HG02885 (cell line): Measurements from ENCODE around the gene WDR31.
A peak's percentile ranks its signal among the peaks of the same experiment; 100 is the strongest.
"Not testable (repeated sequence)": the region's sequence is repeated elsewhere in the genome, so short reads cannot be mapped to it uniquely, and the experiment has no call there.

Source experiments
- ATAC-seq: cut with Tn5 transposase; IDR thresholded peaks from one replicate; pipeline ENCODE4 v1.9.1; 2021; ENCODE audit warnings: mild to moderate bottlenecking; ENCODE audit not compliant: unreplicated experiment, poor library complexity

WDR31 gene

DNA sequence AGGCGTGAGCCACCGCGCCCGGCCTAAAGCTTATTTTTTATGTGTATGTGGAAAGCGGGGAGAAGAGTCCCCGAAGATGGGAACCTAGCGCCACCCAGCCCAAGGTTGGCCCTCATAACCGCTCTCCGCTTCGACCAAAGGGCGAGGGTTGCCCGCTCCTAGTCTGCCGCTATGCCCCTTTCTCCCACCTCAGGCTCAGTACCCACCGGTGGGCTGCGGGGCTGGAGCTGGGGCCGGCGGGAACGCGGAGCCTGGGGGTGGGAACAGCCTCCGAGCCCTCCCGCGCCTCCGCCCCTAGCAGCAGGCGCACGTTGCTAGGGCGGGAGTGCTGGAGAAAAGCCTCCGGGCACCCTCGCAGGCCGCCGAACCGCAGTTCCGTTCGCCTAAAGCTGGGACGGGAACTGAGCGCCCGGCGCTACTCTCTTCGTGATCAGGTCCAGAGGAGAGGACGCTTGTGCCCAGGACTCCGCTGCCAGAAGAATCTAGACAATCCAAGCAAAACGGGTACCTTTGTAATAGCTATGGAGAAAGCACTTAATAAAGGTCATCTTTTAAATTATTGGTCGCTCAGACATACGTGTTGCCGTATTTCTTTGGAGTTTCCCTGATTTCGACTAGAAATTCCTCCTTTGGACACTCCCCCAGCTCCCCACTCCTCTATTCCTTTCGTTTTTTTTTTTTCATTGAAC is at the start of gene WDR31:
WDR31 (minus strand) TSS at position 265 of the 689 bp plus-strand sequence. CDS start 8,253 bp downstream, outside the sequence.
- ATAC-seq: peak; percentile 99

DNA sequence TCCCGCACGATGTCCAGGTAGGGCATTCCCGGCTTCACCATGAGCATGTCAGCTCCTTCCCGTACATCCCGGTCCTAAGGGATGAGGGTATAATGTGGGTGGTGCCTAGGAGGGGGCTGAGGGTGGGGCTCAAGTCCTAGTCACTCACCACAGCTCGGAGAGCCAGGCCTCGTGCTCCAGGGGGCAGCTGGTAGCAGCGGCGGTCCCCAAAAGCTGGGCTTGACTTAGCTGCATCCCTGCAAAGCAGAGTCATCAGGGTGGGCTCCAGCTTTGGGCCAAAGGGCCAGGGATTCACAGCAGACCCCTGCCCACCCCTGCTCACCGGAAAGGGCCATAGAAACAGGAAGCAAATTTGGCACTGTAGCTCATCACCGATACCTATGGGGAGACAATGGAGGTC is 49.4 kb upstream of the WDR31 start:
- no peak for ATAC-seq

DNA sequence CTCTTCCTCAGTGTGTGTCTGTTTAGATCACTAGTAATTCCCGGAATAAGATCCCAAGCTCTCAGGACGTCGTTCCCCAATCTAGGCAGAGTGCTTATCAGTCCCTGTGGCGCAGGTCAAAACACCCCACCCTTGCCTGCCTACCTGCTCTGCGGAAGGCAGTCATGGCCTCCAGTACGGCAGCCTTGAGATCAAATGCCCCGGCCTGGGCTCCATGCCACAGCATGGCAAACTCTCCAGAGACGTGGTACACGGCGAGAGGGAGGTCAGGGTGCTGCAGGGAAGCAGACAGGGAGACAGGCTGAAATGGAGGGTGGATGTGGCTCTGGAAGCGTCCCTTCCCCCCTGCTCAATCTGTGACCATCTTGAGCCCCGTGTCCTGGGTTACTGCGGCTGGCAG is 48.8 kb upstream of the WDR31 start:
- ATAC-seq: no peak

DNA sequence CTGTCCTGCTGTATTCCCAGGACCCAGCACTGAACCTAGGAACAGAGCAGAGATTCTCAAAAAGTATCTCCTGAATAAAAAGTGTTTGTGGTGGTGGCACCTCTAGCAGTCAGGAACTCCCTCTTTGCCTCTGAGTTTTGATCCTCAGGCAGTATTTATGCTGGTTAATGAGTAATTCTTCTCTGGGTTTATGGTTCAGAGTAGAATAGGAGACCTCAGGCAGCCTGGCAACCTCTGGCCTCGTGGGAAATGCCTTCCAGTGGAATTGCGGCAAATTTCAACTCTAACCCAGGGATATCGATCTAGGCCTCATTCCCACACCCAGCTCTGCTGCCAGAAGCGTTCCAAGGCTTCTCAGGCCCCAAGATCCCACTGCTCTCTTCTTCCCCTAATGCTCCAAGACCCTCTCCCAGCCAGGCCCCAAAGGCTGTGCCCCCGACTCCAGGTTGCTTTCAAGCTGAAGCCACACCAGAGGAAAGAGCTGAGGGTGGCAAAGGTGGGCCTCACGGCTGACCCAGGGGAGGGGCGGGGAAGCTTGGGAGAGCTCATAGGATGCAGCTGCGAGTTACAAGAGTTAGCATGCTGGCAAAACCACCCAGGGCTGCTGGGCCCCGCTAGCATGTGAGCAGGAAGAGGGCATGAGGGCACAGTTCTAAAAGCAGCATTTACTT is 47.6 kb upstream of the WDR31 start:
- ATAC-seq: no peak

DNA sequence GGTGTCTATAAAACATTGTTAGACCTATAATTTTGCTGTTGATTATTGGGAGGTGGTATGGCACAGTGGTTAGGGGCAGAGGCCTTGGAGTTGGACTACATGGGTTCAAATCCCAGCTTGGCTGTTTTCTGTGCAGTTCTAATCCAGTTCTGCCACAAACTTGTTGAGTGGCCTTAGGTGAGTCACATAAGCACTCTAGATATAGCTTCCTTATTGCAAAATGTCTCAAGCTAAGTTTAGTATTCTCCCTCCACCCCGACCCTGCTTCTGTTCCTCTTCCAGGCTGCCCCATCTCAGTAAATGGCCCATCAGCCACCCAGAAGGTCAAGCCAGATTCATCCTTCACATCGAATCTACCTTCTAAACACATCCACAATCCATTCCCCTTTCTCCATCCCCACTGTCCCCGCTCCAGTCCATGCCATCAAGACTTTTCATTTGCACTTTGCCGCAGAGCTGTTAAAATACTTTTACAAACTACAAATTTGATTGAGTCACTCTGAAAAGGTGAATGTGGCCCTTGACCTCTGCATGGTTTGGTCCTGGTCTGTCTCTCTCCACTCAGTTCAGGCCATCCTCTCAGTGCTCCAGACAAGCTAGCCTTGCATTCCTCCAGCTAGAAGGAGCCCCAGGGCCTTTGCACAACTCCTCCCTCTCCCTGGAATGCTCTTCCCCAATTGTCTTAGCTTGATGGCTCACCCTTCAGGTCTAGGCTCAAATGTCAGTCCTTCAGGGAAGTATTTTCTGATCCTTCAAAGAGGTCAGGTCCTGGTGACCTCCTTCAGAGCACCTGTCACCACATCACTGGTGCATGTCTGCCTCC is 46.7 kb upstream of the WDR31 start:
- no peak for ATAC-seq

DNA sequence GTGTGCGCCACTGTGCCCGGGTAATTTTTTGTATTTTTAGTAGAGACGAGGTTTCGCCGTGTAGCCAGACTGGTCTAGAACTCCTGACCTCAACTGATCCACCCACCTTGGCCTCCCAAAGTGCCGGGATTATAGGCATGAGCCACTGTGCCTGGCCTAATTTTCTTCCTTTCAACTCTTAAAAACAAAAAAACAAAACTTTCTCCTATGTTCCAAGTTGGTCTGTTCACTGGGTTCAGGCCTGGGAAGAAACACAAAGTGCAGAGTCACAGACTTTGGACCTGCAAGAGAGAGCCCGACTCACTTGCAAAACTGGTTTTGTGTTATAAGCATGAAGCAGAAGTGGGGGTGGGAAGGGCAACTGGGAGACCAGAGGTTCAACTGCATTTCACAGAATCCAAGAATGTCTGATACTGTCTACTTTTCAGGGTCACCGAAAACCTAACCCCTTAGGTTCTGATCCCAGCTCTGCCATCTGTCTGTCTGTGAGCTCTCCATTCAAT is 41.9 kb upstream of the WDR31 start:
- no peak for ATAC-seq

DNA sequence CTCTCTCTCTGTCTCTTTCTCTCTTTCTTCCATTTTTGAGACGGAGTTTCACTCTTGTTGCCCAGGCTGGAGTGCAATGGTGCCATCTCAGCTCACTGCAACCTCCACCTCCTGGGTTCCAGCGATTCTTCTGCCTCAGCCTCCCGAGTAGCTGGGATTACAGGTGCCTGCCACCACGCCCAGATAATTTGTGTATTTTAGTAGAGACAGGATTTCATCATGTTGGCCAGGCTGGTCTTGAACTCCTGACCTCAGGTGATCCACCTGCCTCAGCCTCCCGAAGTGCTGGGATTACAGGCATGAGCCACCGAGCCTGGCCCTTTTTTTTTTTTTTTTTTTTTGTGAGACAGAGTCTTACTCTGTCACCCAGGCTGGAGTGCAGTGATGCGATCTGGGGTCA is 41.4 kb upstream of the WDR31 start:
- ATAC-seq: not testable (repeated sequence)

DNA sequence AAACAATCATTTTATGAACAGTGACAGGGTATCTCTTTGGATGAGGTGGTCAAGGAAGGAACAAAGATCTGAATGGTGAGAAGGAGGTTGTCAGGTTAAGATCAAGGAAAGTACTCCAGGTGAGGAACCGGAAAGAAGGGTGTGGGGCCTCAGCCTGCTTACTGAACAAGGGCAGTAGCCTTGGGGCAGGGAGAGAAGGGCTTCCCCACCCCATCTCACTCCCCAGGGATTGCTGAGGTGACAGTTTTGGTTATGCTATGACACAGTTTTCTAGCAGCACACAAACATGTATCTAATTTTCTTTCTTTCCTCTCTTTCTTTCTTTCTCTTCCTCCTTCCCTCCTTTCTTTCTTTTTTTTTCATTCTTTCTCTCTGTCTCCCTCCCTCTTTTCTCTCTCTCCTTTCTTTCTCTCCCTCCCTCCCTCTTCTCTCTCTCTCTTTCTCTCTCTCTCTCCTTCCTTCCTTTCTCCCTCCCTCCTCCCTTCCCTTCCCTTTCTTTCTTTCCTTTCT is 40.8 kb upstream of the WDR31 start:
- ATAC-seq: peak; percentile 67

DNA sequence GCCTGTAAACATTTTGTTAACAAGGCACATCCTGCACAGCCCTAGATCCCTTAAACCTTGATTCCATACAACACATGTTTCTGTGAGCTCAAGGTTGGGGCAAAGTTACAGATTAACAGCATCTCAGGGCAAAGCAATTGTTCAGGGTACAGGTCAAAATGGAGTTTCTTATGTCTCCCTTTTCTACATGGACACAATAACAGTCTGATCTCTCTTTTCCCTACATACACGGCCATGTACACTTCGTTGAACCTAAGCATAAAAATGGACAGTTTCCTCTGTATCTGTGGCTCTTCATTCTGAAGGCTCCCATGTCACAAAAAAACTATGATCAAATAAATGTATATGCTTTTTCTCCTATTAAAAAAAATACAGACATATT is 39.7 kb upstream of the WDR31 start:
- ATAC-seq: not testable (repeated sequence)

DNA sequence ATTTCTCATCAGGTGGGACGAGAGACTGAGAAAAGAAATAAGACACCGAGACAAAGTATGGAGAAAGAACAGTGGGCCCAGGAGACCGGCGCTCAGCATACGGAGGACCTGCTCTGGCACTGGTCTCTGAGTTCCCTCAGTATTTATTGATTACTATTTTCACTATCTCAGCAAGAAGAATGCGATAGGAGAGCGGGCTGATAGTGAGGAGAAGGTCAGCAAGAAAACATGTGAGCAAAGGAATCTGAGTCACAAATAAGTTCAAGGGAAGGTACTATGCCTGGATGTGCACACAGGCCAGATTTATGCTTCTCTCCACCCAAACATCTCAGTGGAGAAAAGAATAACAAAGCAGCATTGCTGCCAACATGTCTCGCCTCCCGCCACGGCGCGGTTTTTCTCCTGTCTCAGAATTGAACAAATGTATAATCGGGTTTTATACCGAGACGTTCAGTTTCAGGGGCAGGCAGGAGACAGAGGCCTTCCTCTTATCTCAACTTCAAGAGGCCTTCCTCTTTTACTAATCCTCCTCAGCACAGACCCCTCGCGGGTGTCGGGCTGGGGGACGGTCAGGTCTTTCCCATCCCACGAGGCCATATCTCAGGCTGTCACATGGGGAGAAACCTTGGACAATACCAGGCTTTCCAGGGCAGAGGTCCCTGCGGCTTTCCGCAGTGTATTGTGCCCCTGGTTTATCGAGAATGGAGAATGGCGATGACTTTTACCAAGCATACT is 39.2 kb upstream of the WDR31 start:
- not testable (repeated sequence) for ATAC-seq

DNA sequence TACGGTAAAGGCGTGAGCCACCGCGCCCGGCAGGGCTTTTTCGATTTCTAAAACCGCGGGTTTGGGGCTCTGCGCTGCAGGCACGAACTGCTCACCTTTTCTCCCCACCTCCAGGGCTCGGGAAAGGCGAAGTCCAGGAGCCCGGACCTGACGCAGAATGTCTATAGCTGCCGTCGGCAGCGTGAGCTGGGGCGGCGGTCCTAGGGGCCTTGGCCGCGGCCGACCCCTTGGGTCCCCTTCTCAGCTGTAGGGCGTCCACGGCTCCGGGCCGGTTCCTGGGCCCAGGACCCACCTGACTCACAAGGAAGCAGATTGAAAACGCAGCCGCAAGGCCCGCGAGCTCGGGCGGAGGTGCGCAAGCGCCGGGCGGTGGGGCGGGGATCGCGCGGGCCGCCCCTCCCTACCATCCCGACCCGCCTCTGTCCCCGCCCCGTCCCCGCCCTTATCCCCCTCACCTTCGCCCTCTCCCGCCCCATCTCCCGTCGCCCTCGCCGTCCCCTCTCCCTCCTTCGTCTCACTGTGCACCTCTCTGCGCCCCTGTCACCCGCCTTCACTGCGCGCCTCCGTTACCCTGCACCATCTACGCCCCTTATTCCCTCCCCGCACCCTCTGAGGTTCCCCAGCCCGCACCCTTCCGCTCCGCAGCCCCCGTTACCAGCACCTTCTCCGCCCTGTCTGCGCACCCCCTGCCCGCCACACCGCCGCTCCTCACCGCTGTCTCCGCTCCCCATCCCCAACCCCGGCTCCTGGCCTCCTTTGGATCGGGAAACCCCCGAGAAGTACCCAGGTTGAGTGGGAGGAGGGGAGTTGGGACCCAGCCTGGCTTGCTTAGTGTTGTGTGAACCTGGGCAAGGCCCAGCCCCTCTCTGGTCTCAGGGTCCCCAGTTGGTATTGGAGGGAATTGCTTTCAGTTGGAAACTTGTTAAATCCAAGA is 36.8 kb upstream of the WDR31 start, which contains the start of gene HDHD3:
HDHD3 (minus strand) TSS at position 353 of the 934 bp plus-strand sequence. CDS start 2,632 bp downstream, outside the sequence.
- peak; percentile 70 for ATAC-seq

DNA sequence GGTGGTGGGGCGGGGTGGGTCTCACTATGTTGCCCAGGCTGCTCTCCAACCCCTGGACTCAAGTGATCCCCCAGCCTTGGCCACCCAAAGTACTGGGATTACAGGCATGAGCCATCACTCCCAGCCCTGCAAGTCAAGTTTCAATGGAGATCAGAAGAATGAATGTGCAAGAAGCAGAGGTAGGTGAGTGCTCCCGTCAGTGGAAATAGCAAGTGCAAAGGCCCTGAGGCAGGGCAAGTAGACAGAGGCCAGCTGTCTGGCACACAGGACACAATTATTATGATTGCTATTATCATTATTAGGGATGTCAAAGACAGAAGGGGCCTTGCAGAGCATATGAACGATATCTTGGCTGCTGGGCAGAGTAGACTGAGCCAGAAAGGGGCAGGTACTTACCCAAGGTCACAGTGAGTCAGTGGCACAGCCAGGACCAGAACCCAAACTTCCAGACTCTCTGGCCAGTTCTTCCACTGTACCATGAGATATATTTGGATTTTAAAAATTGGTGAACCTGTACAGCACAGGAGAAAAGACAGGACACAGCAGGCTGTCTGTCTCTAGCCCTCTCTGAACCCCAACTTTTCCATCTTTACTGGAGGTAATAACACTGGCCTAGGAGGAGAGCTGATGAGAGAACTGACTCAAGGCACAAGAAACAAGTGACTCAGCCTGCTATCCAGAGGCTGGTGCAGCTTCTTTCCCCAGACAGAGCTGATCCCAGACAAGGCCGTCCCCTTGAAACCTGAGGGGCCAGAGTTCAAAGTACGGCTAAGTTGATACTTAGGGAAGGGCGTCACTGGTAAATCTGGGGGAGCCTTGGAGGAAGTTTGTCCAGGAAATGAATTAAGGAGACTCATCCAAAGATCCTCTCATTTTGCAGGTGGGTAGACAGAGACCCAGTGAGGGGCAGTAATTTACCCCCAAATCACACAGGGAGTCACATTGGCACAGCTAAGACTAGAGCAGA is 35.3 kb upstream of the WDR31 start:
- no peak for ATAC-seq

DNA sequence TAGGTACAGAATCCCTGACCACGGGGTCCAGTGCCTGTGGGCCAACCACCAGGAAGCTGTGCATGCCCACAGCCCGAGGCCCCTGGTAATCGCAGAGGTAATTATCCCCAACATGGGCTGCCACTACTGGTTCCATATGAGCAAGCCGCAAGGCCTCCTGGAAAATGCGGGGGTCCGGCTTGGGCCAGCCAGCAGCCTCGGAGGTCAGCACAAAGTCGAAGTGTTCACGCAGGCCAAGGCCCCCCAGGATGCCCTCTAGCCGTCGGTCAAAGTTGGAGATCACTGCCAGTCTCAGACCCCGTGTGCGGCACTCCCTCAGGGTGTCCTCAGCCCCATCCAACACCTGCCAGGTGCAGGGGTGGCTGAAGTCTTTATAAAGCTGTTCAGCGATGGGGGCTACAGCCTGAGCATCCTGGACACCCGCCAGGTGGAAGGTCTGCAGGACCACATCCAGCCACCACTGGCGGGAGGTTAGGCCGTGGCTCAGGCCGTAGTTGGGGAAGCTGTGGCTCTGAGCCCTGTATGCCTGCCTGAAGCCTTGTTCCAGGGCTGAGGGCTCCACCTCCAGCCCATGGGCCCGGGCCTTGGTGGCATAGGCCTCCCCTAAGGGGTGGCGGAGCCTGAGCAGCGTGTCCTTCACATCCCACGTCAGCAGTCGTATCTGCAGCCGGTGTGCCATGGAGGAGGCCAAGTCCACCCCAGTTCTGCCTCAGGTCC is 33.8 kb upstream of the WDR31 start:
- ATAC-seq: no peak

DNA sequence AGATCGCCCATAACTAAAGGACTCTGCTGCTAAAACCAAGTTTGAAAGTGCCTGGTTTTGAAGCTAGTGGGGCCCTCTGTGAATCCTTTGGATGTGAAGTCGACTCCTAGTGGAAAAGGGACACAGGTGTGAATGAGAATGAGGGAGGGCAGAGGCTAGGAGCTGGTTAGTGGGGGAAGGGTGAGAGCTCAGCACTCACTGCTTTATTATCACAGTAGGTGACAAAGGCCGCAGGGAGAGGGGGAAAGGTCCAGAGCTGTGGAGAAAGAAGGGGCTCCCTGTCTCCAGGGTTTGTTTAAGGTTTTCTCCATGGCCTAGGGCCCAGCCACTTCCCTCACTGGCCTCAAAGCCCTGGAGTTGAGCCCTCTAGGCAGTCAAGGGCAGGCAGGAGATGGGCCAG is 33.2 kb upstream of the WDR31 start:
- ATAC-seq: no peak

DNA sequence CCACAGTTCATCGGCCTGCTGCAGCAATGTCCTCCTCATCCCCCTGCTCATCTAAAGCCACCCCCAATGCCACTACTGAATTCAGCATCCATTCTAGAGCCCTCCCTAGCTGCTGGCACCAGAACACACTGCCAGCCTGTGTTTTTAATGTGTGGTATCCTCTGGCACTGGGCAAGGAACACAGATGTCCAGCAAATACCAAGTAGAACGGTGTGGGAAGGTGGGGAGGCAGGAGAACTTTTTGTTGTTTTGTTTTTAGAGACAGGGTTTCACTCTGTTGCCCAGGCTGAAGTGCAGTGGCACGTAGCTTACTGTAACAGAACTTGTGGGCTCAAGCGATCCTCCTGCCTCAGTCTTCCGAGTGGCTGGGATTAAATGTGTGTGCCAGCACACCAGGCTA is 32.0 kb upstream of the WDR31 start:
- no peak for ATAC-seq

DNA sequence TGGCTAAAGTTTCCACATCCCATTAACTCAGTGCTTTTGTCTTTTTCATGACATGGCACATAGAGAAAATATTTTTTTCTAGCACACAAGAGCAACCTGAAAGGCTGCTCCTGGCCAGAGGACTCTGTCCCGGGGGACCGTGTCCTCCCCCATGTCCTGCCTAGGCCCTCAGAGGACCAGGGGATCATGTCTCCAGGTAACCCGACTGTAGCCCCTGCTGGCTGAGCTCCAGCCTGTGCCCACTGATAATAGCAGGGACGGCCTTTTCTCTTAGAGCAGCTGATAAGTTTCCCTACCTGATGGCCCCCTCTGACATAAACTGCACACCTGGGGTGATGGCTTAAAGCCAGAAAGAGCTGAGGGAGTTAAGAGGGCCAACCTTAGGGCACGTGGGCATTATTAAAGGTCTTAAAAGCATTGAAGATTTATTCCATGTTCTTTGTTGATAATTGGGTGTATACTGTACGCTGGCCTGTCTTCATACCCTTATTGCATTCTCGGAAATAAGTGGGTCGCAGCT is 30.8 kb upstream of the WDR31 start:
- ATAC-seq: no peak

DNA sequence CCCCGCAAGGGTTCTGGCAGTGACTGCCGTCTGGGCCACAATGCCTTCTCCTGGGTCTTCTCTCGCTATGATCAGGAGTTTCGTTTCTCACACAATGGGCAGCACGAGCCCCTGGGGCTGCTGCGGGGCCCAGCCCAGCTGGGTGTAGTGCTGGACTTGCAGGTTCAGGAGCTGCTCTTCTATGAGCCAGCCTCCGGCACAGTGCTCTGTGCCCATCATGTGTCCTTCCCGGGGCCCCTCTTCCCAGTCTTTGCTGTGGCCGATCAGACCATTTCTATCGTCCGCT is 29.7 kb upstream of the WDR31 start:
- ATAC-seq: no peak
